ENCODE results near the gene FBN1.

- TF ChIP-seq CTCF (IDR thresholded peaks at IDR 0.05) (no peak), CEBPB (IDR thresholded peaks at IDR 0.05) (no peak)
These were observed 278.0 kb downstream of the FBN1 start for GRCh38 chr15:48367483-48367882.
